Suprapubic skin (tissue), 4 donors: Measurements from ENCODE around the gene SERPINA9.

Experiments
- CTCF ChIP-seq, 2 donors: fragments of 200-600 bp in 1 of 2; fragments of 450-650 bp in 1 of 2; sonication (generic) in 1 of 2; IDR thresholded peaks; one replicate each; pipeline ENCODE4 v1.5.1; 2016 to 2019; ENCODE audit warnings: antibody characterized with exemption in 2 of 2, mild to moderate bottlenecking in 1 of 2, moderate library complexity in 1 of 2
- POLR2A ChIP-seq, 2 donors: fragments of 450-650 bp; IDR thresholded peaks; one replicate each; pipeline ENCODE4 v1.6.1; 2017; ENCODE audit warnings: antibody characterized with exemption in 2 of 2, mild to moderate bottlenecking in 2 of 2, moderate library complexity in 2 of 2
- POLR2AphosphoS5 ChIP-seq, 3 donors: sonication (generic); formaldehyde crosslinking; IDR thresholded peaks; one replicate each; pipeline ENCODE4 v1.6.1; 2017; ENCODE audit warnings: antibody characterized with exemption in 3 of 3

- TF ChIP-seq CTCF (IDR thresholded peaks at IDR 0.05): no peak
- no peak for TF ChIP-seq POLR2A (IDR thresholded peaks at IDR 0.05)
- TF ChIP-seq POLR2AphosphoS5 (IDR thresholded peaks at IDR 0.05): no peak
These were observed 24.2 kb downstream of the SERPINA9 start for GRCh38 chr14:94451826-94452225.
